GM15510 (cell line): ENCODE results near the gene CABLES2.
A peak's percentile ranks its signal among the peaks of the same experiment; 100 is the strongest.

Experiments used
- POLR2A ChIP-seq: IDR thresholded peaks from 3 replicates; pipeline ENCODE4 v1.6.1; 2011; ENCODE audit warnings: borderline replicate concordance; ENCODE audit not compliant: insufficient read length; ENCODE audit errors: extremely low read depth

The CABLES2 gene

GRCh38 chr20:62407221-62407992 lies at the start of gene CABLES2:
CABLES2 (minus strand) TSS chr20:62407285; CDS start chr20:62407276, 9 bp downstream.
- peak; percentile 20 for TF ChIP-seq POLR2A

DNA sequence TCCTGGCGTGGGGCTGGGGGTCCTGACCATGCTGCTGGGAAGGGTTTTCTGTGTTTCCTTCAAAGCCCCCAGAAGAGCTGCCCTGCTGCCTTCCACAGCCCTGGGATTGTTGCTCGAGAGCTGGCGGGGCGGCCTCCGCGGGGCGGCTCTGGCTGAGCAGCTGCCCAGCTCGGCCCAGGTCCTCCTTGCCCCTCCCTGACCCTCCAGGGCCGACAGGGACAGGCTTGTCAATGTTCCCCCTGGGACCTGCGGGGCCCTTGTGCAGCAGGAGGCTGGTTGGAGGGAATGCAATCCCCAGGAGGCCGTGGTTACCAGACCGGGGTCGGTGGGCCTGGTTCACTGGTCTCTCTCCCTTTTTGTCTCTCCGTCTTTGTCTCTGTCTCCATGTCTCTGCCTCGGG lies 48.8 kb upstream of the CABLES2 start:
- TF ChIP-seq POLR2A, result no peak

GRCh38 chr20:62454904-62455636 lies 48.0 kb upstream of the CABLES2 start:
- no peak for TF ChIP-seq POLR2A

DNA sequence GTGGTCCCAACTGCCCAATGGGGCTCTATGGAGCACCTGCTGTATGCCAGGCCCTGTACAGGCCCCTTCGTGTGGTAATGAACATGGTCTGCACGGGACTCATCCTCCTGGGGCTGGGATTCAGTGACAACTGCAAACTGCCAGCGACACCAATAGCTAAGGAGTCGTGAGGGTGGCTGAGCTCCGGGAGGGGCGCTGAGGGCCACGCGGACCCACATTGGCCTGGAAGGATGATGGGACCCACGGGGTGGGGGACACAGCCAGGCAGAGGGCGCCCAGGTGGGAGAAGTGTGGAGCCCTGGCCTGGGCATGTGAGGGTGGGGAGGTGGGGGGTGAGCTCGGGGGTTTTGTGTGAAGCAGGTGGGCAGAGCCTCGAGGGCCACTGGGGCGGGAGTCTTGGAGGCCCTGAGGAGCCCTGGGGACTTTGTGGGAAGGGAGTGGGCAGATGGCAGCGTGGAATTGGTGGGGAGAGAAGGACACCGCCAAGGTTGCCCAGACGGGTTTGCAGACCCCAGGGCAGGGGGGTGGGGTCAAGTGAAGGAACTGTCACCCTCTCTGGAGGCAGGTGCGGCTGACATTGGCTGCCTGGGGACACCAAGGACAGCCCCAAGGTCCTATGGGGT lies 46.2 kb upstream of the CABLES2 start:
- no peak for TF ChIP-seq POLR2A

DNA sequence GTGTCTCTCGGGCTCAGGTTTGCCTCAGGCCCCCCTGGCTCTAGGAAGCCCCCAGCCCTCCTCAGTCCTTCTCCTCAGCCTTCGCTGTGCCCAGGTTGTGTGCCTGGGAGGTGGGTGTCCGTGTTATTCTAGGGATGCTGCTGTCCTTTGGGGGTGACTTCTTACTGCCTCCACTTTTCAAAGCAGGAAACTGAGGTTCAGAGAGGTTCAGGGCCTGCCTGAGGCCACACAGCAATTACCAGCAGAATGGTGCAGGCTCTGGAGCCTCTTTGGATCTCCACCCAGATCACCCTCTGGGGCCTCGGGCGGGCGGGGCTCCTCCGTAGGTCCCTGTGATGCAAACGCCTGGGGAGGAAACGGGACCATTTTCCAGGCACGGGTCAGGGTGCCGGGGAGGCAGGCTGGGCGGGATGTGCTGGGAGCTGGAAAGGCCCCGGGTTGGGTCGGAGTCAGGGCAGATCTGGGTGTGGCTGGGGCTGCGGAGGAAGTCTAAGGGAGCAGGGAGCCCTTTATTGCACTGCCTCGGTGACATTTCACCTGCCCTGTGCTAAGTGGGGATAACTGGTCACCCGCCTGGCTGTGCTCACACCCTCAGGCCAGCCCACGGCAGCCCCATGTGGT lies 45.5 kb upstream of the CABLES2 start:
- TF ChIP-seq POLR2A, result no peak

GRCh38 chr20:62451970-62452369 lies 44.9 kb upstream of the CABLES2 start:
- TF ChIP-seq POLR2A, result no peak

DNA sequence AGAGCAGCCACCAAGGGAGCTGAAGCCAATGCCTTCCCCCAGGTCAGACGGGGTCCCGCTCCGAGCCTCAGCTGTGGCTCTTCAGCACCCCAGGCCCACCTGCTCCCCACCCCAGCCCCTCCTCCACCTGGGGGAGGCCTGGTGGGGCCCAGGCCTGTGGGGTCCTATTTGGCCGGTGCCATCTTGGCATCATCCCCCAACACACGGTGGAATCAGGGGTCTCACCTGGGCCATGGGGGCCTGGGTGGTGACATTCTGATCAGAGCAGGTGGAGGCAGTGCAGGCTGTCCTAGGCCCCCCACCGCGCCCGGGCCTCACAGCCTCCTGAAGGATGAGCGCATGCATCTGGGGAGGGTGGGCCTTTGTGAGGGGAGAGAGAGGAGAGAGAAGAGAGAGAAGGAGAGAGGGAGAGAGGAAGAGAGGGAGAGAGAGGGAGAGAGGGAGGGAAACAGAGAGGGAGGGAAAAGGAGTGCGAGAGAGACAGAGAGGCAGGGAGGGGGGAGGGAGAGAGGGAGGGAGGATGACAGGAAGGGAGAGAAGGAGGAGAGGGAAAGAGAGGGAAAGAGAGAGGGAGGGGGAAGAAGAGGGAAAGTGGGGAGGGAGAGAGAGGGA lies 44.2 kb upstream of the CABLES2 start:
- no peak for TF ChIP-seq POLR2A

- TF ChIP-seq POLR2A, result no peak
These were observed 43.0 kb upstream of the CABLES2 start for GRCh38 chr20:62449951-62450691.

- no peak for TF ChIP-seq POLR2A
These were observed 41.7 kb upstream of the CABLES2 start for GRCh38 chr20:62448788-62449187.

DNA sequence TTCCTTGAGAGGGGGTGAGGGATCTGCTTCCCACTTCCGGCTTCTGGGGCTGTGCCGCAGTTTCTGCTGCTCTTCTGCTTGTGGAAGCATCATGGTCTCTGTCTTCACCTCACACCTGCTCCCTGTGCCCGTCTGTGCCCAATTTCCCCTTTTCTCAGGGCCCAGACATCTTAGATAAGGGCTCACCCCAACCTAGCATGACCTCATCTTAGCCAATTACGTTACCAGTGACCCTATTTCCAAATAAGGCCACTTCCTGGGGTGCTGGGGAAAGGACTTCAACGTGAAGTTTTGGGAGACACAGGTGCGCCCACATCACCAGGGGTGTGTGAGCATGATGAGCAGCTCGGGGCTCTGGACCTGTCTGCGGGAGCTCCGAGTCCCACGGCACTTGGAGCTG lies 41.0 kb upstream of the CABLES2 start:
- TF ChIP-seq POLR2A, result no peak

DNA sequence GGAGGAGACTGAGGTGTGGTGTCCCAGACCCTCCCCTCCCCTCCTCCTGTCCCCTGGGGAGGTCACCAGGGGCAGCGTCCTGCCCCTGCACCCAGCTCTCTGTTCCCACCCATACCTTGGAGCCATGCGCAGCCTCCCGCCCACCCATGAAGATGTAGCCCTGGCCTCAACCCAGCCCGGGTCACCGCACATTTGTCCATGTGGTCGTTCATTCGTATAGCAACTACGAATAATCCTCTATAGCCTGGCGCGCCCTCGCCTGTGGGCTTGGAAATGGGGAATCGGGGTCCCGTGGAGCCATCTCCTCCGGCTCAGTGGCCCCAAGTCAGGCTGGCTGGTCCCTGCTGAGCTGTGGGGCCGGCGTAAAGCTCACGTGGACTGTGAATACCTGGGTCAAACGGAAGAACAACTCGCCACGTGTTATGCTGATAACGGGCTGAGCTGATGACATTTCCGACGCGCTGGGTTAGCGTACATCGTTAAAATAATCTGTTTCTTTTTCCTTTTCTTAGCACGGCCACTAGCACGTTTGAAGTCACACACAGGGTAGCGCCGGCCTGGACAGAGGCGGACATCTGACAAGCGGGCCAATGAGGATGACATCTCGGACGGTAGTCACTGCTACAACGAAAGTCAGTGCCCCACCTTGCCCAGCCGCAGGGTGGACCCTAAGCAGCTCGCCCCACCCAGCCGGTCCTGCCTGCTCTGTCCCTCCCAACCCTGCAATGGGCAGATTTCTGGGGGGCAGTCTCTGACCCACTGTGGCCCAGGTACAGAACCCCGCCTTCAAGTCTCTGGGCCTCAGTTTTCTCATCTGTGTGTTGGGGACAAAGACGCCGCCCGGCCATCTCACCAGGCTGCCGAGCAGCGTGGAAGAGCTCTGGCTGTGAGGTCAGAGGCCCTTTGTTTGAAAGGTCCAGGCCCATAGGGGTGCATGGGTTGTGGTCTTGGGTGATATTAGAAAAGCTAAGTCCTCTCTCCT lies 40.1 kb upstream of the CABLES2 start:
- TF ChIP-seq POLR2A, result no peak

DNA sequence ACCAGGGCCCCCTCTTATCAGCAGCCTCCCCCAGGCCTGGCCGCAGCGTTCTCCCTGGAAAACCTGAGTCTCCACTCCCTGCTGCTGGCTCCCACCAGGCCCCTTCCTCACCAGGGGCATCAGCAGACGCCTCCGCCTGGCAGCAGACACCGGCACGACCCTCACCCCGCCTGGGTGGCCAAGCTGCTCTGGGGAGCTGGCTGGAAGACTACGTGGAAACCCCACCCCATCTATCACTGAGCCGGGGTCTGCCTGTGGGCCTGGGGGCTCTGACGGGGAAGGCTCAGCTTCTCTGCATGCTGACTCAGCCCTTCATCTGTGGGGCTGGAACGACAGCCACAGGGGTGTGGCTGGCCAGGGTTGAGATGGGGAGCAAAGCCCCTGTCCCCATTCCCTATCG lies 39.4 kb upstream of the CABLES2 start:
- no peak for TF ChIP-seq POLR2A
